Prostate gland (tissue), 2 donors: Measurements from ENCODE around the gene AKAP13.

Experiments
- POLR2A ChIP-seq: fragments of 450-650 bp; IDR thresholded peaks from one replicate; pipeline ENCODE4 v1.6.1; 2016; ENCODE audit warnings: antibody characterized with exemption, mild to moderate bottlenecking
- POLR2AphosphoS5 ChIP-seq: sonication (generic); formaldehyde crosslinking; IDR thresholded peaks from one replicate; pipeline ENCODE4 v1.6.1; 2017; ENCODE audit warnings: antibody characterized with exemption
- TF ChIP-seq, protein P1 (sequence below), 4 experiments: fragments of 200-600 bp in 2 of 4; fragments of 450-650 bp in 2 of 4; sonication (generic) in 2 of 4; IDR thresholded peaks; 1 replicate in 3 of 4; 2 replicates in 1 of 4; pipeline ENCODE4 v1.5.1; 2016 to 2019; ENCODE audit warnings: antibody characterized with exemption in 4 of 4, mild to moderate bottlenecking in 2 of 4, moderate library complexity in 2 of 4

GRCh38 chr15:85389772-85390171 lies 9.4 kb downstream of the AKAP13 start:
- TF ChIP-seq, protein P1, sequence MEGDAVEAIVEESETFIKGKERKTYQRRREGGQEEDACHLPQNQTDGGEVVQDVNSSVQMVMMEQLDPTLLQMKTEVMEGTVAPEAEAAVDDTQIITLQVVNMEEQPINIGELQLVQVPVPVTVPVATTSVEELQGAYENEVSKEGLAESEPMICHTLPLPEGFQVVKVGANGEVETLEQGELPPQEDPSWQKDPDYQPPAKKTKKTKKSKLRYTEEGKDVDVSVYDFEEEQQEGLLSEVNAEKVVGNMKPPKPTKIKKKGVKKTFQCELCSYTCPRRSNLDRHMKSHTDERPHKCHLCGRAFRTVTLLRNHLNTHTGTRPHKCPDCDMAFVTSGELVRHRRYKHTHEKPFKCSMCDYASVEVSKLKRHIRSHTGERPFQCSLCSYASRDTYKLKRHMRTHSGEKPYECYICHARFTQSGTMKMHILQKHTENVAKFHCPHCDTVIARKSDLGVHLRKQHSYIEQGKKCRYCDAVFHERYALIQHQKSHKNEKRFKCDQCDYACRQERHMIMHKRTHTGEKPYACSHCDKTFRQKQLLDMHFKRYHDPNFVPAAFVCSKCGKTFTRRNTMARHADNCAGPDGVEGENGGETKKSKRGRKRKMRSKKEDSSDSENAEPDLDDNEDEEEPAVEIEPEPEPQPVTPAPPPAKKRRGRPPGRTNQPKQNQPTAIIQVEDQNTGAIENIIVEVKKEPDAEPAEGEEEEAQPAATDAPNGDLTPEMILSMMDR (IDR thresholded peaks at IDR 0.05): no peak
- no peak for TF ChIP-seq POLR2A
- no peak for TF ChIP-seq POLR2AphosphoS5
